Adipocyte (in vitro differentiated cells): ENCODE measurements around the gene AMPH.

Experiments
- DNase-seq: peaks from one replicate; pipeline ENCODE4 v3.0.0-alpha.2; 2015; ENCODE audit warnings: low read depth
- H3K27me3 ChIP-seq: replicated peaks from 2 replicates; pipeline ENCODE4 v1.7.0; 2013; ENCODE audit warnings: mild to moderate bottlenecking, low read length, moderate library complexity; ENCODE audit not compliant: control insufficient read depth, insufficient read depth
- H3K36me3 ChIP-seq: 2 replicates; pipeline ENCODE4 v1.7.0; 2013; ENCODE audit warnings: low read length, mild to moderate bottlenecking, moderate library complexity; ENCODE audit not compliant: control insufficient read depth, insufficient read depth, severe bottlenecking
- H3K4me1 ChIP-seq: 2 replicates; pipeline ENCODE4 v1.7.0; 2013; ENCODE audit warnings: mild to moderate bottlenecking, low read length, moderate library complexity; ENCODE audit not compliant: control insufficient read depth, insufficient read depth
- H3K4me3 ChIP-seq: 2 replicates; pipeline ENCODE4 v1.7.0; 2013; ENCODE audit warnings: mild to moderate bottlenecking, low read length, moderate library complexity
- H3K9ac ChIP-seq: 2 replicates; pipeline ENCODE4 v1.7.0; 2013; ENCODE audit warnings: mild to moderate bottlenecking, low read length, moderate library complexity
- H3K9me3 ChIP-seq: 2 replicates; pipeline ENCODE4 v1.7.0; 2013; ENCODE audit warnings: mild to moderate bottlenecking, low read length, moderate library complexity; ENCODE audit not compliant: control insufficient read depth

The AMPH gene

DNA sequence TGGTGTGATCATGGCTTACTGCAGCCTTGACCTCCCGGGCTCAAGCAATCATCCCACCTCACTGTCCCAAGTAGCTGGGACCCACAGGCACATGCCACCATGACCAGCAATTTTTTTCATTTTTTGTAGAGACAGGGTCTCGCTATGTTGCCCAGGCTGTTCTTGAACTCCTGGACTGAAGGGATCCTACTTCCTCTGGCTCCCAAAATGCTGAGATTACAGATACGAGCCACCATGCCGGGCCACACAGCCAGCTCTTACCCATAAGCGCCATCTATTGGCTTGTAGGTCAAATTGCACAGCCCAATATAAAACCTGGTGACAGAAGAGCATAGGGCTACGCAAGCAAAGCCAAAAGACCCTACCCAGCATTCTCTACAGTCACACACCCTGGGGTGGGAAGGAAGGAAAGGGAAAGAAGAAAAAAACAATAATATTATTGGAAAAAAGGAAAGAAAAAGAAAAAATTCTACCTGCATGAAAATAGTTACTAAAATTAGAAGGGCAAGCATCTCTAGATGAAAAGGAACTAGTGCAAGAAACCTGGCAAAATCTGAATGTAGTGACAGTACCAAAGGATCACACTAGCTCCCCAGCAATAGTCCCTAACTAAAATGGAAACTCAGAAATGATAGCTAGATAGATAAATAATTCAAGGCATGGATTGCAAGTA is 29.4 kb upstream of the AMPH start:
- H3K9me3 ChIP-seq = peaks cover 4% of the 10 kb centered on the region
- peaks cover 5% of the 10 kb centered on the region for H3K4me1 ChIP-seq
- no peaks in the 10 kb centered on the region for H3K27me3 ChIP-seq
- no peaks in the 10 kb centered on the region for H3K36me3 ChIP-seq
- no peak overlapping the region for H3K4me3 ChIP-seq
- H3K9ac ChIP-seq = no peak overlapping the region
- DNase-seq = peak; percentile 71

DNA sequence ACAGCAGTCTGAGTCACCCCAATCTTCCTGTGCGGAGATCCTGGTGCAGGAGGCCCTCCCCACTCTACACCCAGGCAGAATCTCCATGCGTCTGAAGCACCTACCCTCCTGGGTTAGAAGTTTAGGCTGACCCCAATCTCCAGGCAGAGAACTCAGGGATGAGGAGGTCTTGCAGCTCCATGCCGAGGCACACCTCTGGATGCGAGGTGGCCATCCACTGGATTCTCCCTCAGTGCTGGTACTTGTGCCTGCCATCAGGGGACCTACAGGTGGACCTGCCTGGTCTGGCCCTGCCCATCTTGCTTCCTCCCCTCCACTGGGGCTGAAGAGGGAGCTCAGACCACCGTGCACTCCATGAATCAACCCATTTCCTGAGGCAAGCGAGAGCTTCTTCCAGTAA is 28.8 kb upstream of the AMPH start:
- DNase-seq = no peak
- H3K27me3 ChIP-seq = no peaks in the 10 kb centered on the region
- H3K9ac ChIP-seq = no peak overlapping the region
- no peaks in the 10 kb centered on the region for H3K36me3 ChIP-seq
- peaks cover 5% of the 10 kb centered on the region for H3K4me1 ChIP-seq
- H3K4me3 ChIP-seq = no peak overlapping the region
- peaks cover 4% of the 10 kb centered on the region for H3K9me3 ChIP-seq

DNA sequence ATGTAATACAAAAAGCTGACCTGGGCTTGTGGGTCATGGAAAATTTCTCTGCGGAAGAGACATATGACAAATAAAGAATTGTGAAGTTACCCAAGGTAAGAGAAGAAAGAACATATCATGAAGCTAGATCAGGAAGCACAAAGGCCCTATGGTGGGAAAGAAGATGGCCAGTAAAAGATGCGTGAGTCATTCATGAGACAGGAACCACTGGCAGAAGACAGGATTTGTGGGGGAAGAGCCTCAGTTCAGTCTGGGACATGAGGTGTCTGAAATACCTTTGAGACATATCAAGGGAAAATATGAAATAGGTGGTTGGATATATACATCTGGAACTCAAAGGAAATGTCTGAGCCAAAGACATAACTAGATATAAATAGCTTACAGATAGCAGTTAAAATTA is 27.7 kb upstream of the AMPH start:
- DNase-seq = no peak
- Histone ChIP-seq H3K4me3 (no peak overlapping the region), H3K9me3 (no peaks in the 10 kb centered on the region), H3K36me3 (no peaks in the 10 kb centered on the region), H3K27me3 (no peaks in the 10 kb centered on the region), H3K4me1 (peaks cover 14% of the 10 kb centered on the region), H3K9ac (no peak overlapping the region)

DNA sequence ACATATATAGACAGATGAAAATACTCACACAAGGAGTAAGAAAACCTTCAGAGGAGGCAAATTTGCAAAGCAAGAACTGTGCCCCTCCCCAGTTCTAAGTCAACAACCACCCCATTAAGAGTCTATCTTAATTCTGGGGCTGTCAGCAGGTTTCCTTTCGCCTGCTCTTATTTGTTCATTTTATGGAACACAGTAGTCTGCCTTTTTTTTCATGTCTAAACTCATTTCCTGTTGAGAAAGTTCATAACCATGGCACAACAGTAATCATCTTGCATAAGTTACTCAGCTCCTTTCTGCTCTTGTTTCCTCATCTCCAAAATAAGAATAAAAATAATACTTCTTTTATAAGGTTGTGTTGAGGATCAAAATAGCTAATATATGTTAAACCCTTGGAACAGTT is 25.8 kb upstream of the AMPH start:
- H3K27me3 ChIP-seq = no peaks in the 10 kb centered on the region
- H3K4me1 ChIP-seq = peaks cover 15% of the 10 kb centered on the region
- peak; percentile 16 for DNase-seq
- H3K4me3 ChIP-seq = no peak overlapping the region
- no peaks in the 10 kb centered on the region for H3K36me3 ChIP-seq
- H3K9me3 ChIP-seq = no peaks in the 10 kb centered on the region
- H3K9ac ChIP-seq = no peak overlapping the region

DNA sequence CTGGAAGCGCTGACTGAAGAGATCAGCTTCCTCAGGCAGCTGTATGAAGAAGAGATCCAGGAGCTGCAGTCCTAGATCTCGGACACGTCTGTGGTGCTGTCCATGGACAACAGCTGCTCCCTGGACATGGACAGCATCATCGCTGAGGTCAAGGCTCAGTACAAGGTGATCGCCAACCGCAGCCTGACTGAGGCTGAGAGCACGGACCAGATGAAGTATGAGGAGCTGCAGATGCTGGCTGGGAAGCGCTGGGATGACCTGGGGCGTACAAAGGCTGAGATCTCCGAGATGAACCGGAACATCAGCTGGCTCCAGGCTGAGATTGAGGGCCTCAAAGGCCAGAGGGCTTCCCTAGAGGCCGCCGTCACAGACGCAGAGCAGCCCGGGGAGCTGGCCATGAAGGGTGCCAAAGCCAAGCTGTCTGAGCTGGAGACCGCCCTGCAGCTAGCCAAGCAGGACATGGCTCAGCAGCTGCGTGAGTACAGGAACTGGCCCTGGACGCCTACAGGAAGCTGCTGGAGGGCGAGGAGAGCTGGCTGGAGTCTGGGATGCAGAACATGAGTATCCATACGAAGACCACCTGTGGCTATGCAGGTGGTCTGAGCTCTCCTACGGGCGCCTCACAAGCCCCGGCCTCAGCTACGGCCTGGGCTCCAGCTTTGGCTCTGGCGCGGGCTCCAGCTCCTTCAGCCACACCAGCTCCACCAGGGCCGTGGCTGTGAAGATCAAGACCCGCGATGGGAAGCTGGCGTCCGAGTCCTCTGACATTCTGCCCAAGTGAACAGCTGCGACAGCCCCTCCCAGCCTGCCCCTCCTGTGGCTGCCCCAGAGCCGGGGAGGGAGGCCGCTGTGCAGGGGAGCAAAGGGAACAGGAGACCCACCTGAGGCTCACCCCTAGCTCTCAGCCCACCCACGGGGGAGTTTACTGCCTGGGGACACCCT is 24.9 kb upstream of the AMPH start:
- H3K36me3 ChIP-seq = no peaks in the 10 kb centered on the region
- H3K4me1 ChIP-seq = peaks cover 15% of the 10 kb centered on the region
- H3K9me3 ChIP-seq = no peaks in the 10 kb centered on the region
- no peak overlapping the region for H3K9ac ChIP-seq
- no peak overlapping the region for H3K4me3 ChIP-seq
- no peak for DNase-seq
- no peaks in the 10 kb centered on the region for H3K27me3 ChIP-seq

DNA sequence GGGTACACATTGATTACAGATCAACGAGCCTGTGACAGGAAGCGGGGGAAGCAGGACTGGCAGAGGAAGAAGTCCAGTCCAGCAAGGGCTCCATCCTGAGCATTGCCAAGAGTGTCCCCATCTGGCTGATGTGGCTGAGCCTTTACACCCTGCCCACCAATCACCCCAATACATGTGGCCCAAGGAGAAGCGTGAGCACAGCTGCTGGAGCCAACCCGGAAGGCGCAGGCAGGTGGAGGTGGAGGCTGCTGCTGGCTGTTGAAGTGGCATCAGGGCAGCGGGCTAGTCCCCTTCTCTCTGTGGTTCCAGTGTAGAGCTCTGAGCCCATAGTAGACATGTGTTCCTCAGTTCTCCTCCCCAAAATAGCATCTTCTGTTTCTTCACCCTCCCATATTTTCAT is 6.8 kb upstream of the AMPH start:
- Histone ChIP-seq H3K27me3 (no peaks in the 10 kb centered on the region), H3K9ac (no peak overlapping the region), H3K36me3 (no peaks in the 10 kb centered on the region), H3K4me1 (no peaks in the 10 kb centered on the region), H3K4me3 (no peak overlapping the region), H3K9me3 (peaks cover 20% of the 10 kb centered on the region)
- no peak for DNase-seq

DNA sequence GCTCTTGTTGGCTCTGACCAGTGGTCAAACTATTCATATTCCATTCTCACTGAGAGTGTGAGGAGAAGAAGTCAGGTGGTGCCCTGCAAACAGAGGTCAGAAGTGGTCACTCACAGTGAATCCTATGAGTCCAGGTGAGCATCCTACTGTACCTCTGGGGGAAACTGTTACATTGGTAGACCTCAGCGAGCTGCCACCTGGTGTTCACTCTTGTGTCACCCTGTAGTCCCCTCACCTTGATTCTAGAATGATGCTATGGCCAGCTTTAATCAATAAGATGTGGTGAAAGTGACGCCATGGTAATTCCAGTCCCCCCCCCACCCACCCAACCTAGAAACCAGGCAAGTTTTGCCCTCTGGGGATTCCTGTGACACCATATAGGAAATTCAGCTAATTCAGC is 1.2 kb upstream of the AMPH start:
- Histone ChIP-seq H3K9me3 (no peaks in the 10 kb centered on the region), H3K4me1 (peaks cover 19% of the 10 kb centered on the region), H3K36me3 (no peaks in the 10 kb centered on the region), H3K9ac (no peak overlapping the region), H3K4me3 (no peak overlapping the region), H3K27me3 (no peaks in the 10 kb centered on the region)
- no peak for DNase-seq

DNA sequence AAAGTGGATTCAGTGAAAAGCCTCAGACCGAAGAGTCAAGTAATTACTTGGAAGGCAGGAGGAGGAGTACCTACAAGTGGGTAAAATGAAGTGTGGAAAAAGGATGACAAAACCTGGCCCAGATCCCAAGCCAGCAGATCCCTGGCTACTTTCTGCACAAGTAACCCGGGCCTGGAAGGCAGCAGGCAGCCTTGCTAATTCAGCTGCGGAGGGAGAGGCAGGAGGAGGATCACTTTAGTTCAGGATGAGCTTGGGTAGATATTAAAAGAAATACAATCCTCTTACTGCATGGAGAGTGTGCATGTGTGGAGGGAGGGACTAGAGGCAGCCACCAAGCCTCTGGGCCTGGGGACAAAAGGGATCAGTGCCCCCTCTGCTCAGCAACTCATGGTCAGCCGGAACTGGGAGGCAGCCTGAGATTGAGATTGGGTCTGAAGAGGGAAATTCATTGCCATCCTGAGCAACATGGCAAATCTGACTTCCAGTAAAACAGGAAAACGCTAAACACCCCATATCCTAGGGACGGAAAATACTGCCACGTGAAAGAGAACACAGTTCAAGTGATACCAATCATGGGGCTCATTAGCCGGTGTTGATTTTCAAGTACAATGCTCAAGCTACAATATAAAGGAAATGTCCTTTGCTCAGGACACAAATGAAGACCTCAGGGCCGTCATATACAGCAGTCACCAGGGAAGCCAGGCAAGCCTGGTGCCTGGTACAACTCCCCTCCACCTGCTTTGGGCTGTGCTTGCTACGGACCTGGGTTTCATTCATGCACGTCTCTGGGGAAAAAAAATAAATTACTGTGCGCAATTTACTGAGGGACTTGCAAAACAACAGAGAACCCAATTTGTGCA is 1.3 kb downstream of the AMPH start:
- peak overlapping the region; percentile 88 for H3K4me3 ChIP-seq
- no peaks in the 10 kb centered on the region for H3K36me3 ChIP-seq
- H3K9ac ChIP-seq = peak overlapping the region; percentile 86
- DNase-seq = peak; percentile 12
- H3K4me1 ChIP-seq = peaks cover 19% of the 10 kb centered on the region
- no peaks in the 10 kb centered on the region for H3K27me3 ChIP-seq
- peaks cover 5% of the 10 kb centered on the region for H3K9me3 ChIP-seq

DNA sequence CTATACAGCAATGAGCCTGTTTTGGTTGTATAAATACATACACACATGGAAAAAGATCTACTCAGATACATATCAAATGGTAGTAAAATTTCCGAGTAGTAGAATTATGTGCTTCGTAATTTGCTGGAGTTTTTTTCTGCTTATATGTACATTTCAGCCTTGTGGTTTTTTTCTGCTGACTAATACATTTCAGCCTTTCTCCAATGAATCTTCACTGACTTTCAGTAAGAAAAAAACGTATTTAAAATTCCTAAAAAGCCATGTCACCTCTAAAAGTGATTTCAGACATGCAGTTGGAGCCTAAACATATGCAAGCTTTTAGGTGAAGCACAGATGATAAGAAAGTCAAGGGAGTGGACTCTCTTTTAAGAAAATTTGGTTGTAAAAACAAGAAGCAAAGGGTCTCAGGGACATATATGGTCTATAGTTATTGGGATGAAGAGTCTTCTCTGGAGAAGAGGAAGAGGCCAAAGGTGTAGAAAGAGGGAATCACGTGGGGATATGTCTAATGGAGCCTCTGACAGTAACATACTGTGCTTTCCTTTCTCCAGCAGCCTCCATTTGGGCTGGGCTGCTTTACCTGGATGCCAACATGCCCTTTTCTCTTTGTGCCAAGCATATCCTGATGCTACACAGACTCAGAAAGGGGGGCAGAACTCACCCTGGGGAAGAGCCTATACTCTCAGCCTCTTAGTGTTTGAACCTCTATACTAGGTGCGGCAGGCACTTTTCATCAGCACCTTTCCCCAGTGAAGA is 2.4 kb downstream of the AMPH start:
- peak; percentile 76 for DNase-seq
- Histone ChIP-seq H3K4me3 (no peak overlapping the region), H3K9me3 (peaks cover 5% of the 10 kb centered on the region), H3K9ac (no peak overlapping the region), H3K36me3 (no peaks in the 10 kb centered on the region), H3K27me3 (no peaks in the 10 kb centered on the region), H3K4me1 (peaks cover 19% of the 10 kb centered on the region)

DNA sequence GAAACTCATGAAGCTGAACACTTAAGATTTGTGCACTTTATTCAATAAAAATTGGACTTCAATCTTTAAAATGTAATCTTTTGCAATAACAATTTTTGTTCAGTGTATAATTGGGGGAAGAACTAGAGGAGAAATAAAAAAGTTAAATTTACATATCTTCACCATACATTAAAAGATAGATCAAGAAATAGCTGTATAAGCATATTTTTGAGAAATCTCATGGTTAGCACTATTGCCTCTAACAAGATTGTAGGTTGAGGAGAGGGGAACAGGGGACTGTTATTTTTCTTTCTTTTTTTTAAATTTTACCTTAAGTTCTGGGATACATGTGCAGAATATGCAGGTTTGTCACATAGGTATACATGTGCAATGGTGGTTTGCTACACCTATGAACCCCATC is 5.3 kb downstream of the AMPH start:
- Histone ChIP-seq H3K4me3 (no peak overlapping the region), H3K4me1 (peaks cover 19% of the 10 kb centered on the region), H3K9me3 (peaks cover 5% of the 10 kb centered on the region), H3K27me3 (no peaks in the 10 kb centered on the region), H3K36me3 (no peaks in the 10 kb centered on the region), H3K9ac (no peak overlapping the region)
- DNase-seq = no peak
